ENCODE data around the gene MRFAP1. TPM values are rescaled to one million over a fixed set of nuclear protein-coding genes. Genes with fewer than 3 reads are reported as not detected.
"Not testable (repeated sequence)": the region's sequence is repeated elsewhere in the genome, so short reads cannot be mapped to it uniquely, and the experiment has no call there.

The MRFAP1 gene
- total RNA-seq, 1 experiment from 2014 or later: 212 TPM

DNA sequence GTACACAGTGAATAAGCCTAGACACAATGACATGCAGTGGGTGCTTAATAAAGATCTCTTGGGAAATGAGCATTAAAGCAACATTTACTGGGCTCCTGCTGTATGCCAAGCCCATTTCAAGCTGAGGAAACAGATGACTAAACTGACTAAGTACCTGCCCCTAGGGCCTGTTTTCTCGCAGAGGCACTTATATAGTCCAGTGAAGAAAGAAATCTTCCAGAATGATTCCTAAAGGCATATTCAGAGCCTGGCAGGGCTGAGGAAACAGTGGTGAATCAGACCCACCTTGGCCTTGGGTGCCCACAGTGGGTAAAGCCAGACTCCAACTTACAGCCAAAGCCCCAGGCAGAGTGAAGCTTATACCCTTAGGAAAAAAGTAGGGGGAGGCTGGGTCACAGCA lies 31.2 kb downstream of the MRFAP1 start:
- POLR2A ChIA-PET: no interaction called here
- ATAC-seq (no peak), DNase-seq (ENCODE audit: low read depth, low spot score) (no peak)
- intact Hi-C loops (cut with micrococcal nuclease; ENCODE audit: unreplicated experiment) (no loop called here), in situ Hi-C loops (cut with HindIII; ENCODE audit: low pct_unique_long_range_greater_than_20kb, low sequenced_read_pairs) (no loop called here)
- H3K27ac ChIP-seq (ENCODE audit: low read length): no peak overlapping the region
- CTCF ChIA-PET: no interaction called here
- no peaks in the 10 kb centered on the region for H3K9me3 ChIP-seq (ENCODE audit: control insufficient read depth, insufficient read depth, low read depth, low read length)
- peaks cover 12% of the 10 kb centered on the region for H3K4me1 ChIP-seq (ENCODE audit: control insufficient read depth, insufficient read depth, low read length)
- no peak overlapping the region for H3K4me3 ChIP-seq (ENCODE audit: low read depth in 2 of 2, low read length in 2 of 2)
- peaks cover 2% of the 10 kb centered on the region for H3K36me3 ChIP-seq (ENCODE audit: control insufficient read depth, insufficient read depth, low read length)
- no peaks in the 10 kb centered on the region for H3K27me3 ChIP-seq (ENCODE audit: control insufficient read depth, insufficient read depth, low read length)
- TF ChIP-seq, protein P1, sequence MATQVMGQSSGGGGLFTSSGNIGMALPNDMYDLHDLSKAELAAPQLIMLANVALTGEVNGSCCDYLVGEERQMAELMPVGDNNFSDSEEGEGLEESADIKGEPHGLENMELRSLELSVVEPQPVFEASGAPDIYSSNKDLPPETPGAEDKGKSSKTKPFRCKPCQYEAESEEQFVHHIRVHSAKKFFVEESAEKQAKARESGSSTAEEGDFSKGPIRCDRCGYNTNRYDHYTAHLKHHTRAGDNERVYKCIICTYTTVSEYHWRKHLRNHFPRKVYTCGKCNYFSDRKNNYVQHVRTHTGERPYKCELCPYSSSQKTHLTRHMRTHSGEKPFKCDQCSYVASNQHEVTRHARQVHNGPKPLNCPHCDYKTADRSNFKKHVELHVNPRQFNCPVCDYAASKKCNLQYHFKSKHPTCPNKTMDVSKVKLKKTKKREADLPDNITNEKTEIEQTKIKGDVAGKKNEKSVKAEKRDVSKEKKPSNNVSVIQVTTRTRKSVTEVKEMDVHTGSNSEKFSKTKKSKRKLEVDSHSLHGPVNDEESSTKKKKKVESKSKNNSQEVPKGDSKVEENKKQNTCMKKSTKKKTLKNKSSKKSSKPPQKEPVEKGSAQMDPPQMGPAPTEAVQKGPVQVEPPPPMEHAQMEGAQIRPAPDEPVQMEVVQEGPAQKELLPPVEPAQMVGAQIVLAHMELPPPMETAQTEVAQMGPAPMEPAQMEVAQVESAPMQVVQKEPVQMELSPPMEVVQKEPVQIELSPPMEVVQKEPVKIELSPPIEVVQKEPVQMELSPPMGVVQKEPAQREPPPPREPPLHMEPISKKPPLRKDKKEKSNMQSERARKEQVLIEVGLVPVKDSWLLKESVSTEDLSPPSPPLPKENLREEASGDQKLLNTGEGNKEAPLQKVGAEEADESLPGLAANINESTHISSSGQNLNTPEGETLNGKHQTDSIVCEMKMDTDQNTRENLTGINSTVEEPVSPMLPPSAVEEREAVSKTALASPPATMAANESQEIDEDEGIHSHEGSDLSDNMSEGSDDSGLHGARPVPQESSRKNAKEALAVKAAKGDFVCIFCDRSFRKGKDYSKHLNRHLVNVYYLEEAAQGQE (IDR thresholded peaks at IDR 0.05; ENCODE audit: insufficient read depth in 1 of 2, low read depth in 2 of 2, low read length in 1 of 2): no peak
- no TSS peak for BruUV-seq (replicated peaks)

- in situ Hi-C loops (cut with HindIII; ENCODE audit: low pct_unique_long_range_greater_than_20kb, low sequenced_read_pairs) (no loop called here), intact Hi-C loops (cut with micrococcal nuclease; ENCODE audit: unreplicated experiment) (no loop called here)
- CTCF ChIA-PET: no interaction called here
- Histone ChIP-seq H3K9me3 (ENCODE audit: control insufficient read depth, insufficient read depth, low read depth, low read length) (no peaks in the 10 kb centered on the region), H3K36me3 (ENCODE audit: control insufficient read depth, insufficient read depth, low read length) (peaks cover 2% of the 10 kb centered on the region), H3K27me3 (ENCODE audit: control insufficient read depth, insufficient read depth, low read length) (no peaks in the 10 kb centered on the region), H3K4me3 (ENCODE audit: low read depth in 2 of 2, low read length in 2 of 2) (no peak overlapping the region), H3K27ac (ENCODE audit: low read length) (no peak overlapping the region), H3K4me1 (ENCODE audit: control insufficient read depth, insufficient read depth, low read length) (peaks cover 12% of the 10 kb centered on the region)
- no TSS peak for BruUV-seq (replicated peaks)
- POLR2A ChIA-PET: no interaction called here
- ATAC-seq: no peak
- DNase-seq (ENCODE audit: low read depth, low spot score): no peak
- TF ChIP-seq, protein P1 (IDR thresholded peaks at IDR 0.05; ENCODE audit: insufficient read depth in 1 of 2, low read depth in 2 of 2, low read length in 1 of 2): no peak
Observed at GRCh38 chr4:6672131-6672530, 31.6 kb downstream of the MRFAP1 start.

GRCh38 chr4:6672541-6673190 lies 32.2 kb downstream of the MRFAP1 start:
- H3K36me3 ChIP-seq (ENCODE audit: control insufficient read depth, insufficient read depth, low read length); H3K27ac ChIP-seq (ENCODE audit: low read length); H3K9me3 ChIP-seq (ENCODE audit: control insufficient read depth, insufficient read depth, low read depth, low read length); H3K27me3 ChIP-seq (ENCODE audit: control insufficient read depth, insufficient read depth, low read length); H3K4me3 ChIP-seq (ENCODE audit: low read depth in 2 of 2, low read length in 2 of 2); DNase-seq (ENCODE audit: low read depth, low spot score); BruUV-seq (replicated peaks); in situ Hi-C loops (cut with HindIII; ENCODE audit: low pct_unique_long_range_greater_than_20kb, low sequenced_read_pairs); POLR2A ChIA-PET; ATAC-seq; intact Hi-C loops (cut with micrococcal nuclease; ENCODE audit: unreplicated experiment): not testable (repeated sequence)
- H3K4me1 ChIP-seq (ENCODE audit: control insufficient read depth, insufficient read depth, low read length): peaks cover 12% of the 10 kb centered on the region
- CTCF ChIA-PET: interaction anchor here (0.6 kb wide), 2 partner anchors 10 to 199 kb away, joined by 3 read pairs; no protein-coding TSS in a partner anchor

GRCh38 chr4:6673191-6673659 lies 32.7 kb downstream of the MRFAP1 start:
- intact Hi-C loops (cut with micrococcal nuclease; ENCODE audit: unreplicated experiment); H3K36me3 ChIP-seq (ENCODE audit: control insufficient read depth, insufficient read depth, low read length); in situ Hi-C loops (cut with HindIII; ENCODE audit: low pct_unique_long_range_greater_than_20kb, low sequenced_read_pairs); H3K9me3 ChIP-seq (ENCODE audit: control insufficient read depth, insufficient read depth, low read depth, low read length); H3K27me3 ChIP-seq (ENCODE audit: control insufficient read depth, insufficient read depth, low read length); DNase-seq (ENCODE audit: low read depth, low spot score): not testable (repeated sequence)
- BruUV-seq (replicated peaks): TSS peak; percentile 92
- peak; percentile 27 for ATAC-seq
- ChIA-PET POLR2A (interaction anchor here (0.6 kb wide), 1 partner anchor 284 kb away, joined by 3 read pairs; no protein-coding TSS in a partner anchor), CTCF (interaction anchor here (0.6 kb wide), 2 partner anchors 10 to 199 kb away, joined by 3 read pairs; no protein-coding TSS in a partner anchor)
- H3K27ac ChIP-seq (ENCODE audit: low read length): peak overlapping the region; percentile 89
- peak overlapping the region; percentile 62 to 68 for H3K4me3 ChIP-seq (ENCODE audit: low read depth in 2 of 2, low read length in 2 of 2)
- peaks cover 12% of the 10 kb centered on the region for H3K4me1 ChIP-seq (ENCODE audit: control insufficient read depth, insufficient read depth, low read length)
